Measurements from ENCODE around the gene COL9A3. TPM values are rescaled to one million over a fixed set of nuclear protein-coding genes. Genes with fewer than 3 reads are reported as not detected.

Gene COL9A3
- total RNA-seq, 2 experiments from 2014 or later: not detected

DNA sequence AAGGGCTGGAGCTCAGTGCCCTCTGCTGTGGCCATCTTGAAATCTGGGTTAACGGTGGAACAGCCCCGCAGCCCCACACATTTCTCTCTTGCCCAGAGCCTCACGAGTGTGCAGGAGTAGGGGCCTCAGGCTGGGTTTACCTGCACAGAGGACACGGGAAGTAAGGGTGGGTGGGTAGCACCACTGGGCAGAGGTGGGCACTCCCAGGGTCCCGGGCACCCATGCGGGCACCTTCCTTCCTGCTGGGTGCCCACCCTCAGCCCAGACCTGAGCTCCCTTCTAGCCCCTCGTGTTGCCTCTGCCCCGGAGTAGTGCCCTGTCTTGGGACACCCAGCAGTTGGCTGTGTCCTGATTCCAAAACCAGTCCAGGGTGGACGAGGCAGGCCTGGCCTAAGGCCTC is 11.2 kb downstream of the COL9A3 start:
- POLR2A ChIA-PET: no interaction called here
- CTCF ChIA-PET: no interaction called here

DNA sequence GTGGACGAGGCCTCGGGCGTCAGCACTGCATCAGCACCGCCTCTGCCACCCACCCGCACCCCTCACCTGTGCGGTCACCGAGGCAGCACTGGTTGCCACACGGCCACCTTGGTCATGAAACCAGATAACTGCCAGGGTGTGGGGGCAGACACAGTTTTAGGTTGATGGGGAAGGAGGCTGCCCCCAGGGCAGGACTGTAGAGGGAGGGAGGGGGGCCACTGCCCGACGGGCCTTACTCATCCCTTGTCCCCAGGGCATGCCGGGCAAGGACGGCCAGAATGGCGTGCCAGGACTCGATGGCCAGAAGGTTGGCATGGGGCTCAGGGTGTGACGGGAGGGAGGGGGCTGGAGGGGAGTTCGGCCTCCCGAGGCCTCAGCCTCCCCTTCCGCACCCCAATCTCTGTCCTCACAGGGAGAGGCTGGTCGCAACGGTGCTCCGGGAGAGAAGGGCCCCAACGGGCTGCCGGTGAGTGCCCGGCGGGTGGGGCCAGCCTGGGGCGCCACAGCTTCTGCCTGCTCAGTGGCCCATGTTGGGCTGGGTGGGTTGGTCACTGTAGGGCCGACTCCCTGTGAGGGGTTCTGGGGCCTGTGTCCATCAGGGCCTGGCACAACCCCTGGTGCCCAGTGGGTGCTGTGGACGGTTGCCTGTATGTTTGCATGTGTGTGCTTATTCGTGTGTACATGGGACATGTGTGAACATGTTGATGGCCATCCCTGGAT is 11.8 kb downstream of the COL9A3 start:
- POLR2A ChIA-PET: no interaction called here
- CTCF ChIA-PET: no interaction called here

DNA sequence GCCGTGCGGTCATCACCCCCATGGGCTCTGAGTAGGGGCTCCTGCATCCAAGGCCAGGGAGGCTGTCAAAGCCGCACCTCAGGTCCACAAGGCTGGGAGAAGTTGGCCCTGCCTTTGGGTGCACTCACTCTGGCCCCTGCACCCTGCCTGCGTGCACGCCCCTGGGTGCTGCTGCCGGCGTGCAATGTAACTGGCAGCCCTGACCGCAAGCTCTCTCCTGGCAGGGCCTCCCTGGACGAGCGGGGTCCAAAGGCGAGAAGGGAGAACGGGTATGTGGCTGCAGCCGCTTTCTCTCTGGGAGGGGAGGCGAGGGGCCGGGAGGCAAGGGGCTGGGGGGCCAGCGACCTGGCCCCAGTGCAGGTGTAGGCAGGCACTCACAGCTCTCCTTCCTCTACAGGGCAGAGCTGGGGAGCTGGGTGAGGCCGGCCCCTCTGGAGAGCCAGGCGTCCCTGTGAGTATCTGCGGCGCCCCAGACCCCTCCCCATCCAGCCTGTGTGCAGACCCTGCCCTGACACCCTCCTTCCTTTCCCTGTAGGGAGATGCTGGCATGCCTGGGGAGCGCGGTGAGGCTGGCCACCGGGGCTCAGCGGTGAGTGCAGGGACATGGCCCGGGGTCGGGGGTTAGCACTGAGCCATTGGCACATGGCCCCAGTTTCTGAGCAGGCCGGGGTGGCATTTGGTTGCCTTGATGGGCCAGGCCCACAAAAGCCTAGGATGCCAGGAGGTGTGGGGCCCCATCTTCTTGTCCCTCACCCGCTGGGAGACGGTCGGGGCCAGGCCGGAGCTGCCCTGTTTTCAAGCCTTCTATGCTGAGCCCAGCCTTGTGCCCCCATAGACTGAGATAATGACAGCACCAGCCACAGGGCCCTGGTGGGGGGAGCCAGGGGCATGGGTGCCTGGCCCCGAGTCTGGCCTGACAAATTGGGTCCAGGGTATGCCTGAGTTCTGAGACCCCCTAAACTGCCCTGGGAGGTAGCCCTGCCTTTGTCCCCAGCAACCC is 12.7 kb downstream of the COL9A3 start:
- ChIA-PET CTCF (no interaction called here), POLR2A (no interaction called here)

DNA sequence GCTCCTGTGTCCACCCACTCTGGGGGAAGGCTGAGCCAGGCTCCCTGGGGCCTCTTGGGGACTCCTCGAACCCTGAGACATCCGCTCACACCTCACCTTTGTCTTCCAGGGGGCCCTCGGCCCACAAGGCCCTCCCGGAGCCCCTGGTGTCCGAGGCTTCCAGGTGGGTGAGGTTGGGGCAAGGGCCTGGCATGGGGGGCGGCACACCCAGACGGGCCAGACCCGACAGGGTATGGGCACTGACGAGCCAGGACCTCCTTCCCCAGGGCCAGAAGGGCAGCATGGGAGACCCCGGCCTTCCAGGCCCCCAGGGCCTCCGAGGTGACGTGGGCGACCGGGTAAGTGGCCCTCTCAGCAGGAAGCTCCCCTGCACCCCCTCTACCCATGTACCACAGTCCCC is 13.4 kb downstream of the COL9A3 start:
- POLR2A ChIA-PET: no interaction called here
- CTCF ChIA-PET: no interaction called here

DNA sequence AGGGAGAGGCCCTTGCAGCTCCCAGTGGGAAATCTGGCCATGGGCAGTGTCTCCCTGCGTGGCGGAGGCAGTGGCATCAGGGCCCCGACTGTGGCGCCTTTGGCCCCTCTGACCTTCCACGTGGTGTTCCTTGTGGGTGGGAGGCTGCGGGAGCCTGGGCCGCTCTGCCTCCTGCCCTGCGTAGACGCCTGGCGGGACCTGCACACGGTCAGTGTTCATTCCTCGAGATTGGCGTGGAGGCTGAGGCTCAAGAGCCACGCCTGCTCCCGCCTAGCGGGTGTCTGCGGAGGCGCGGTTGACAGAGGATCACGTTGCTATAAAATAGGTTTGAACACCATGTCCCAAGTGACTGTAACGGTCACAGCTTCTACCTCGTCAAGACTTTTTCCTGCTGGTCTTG is 14.0 kb downstream of the COL9A3 start:
- ChIA-PET CTCF (interaction anchor here (1.3 kb wide), 1 partner anchor 23 kb away, joined by 3 read pairs; no protein-coding TSS in a partner anchor), POLR2A (no interaction called here)

DNA sequence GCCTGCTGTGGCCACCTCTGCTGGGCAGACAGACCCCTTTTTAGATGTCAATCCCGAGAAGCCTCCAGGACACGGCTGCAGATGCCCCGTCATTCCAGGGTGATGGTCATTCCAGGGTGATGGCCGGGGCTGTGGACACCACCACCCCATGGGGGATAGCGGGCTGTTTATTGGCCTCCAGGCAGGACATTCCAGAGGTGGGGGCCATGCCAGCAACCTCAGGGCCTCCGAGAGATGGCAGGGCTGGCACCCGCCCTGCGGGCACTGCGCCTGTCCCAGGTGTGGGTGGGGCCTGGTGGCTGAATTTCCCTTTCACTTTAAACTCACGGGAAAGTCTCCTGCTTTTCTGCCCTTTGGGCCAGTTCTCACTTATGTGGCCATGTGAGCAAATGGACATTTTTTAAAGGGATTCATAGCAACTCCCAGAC is 14.5 kb downstream of the COL9A3 start:
- POLR2A ChIA-PET: no interaction called here
- CTCF ChIA-PET: interaction anchor here (1.3 kb wide), 1 partner anchor 24 kb away, joined by 3 read pairs; no protein-coding TSS in a partner anchor

DNA sequence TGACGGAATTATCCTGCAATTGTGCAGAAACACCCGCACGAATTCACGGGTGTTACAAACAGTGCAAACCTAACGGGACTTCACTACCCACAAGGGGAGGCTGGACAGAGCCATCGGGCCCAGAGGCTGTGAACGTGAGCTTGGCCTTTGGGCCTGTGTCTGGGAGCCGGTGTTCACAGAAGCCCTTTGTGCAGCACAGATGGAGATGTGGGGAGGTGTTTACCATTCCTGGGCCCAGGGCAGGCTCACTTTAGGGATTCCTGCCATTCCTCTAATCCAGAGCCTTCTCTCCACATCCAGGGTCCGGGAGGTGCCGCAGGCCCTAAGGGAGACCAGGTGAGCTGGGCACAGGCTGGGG is 15.0 kb downstream of the COL9A3 start:
- CTCF ChIA-PET: interaction anchor here (1.3 kb wide), 1 partner anchor 24 kb away, joined by 3 read pairs; no protein-coding TSS in a partner anchor

DNA sequence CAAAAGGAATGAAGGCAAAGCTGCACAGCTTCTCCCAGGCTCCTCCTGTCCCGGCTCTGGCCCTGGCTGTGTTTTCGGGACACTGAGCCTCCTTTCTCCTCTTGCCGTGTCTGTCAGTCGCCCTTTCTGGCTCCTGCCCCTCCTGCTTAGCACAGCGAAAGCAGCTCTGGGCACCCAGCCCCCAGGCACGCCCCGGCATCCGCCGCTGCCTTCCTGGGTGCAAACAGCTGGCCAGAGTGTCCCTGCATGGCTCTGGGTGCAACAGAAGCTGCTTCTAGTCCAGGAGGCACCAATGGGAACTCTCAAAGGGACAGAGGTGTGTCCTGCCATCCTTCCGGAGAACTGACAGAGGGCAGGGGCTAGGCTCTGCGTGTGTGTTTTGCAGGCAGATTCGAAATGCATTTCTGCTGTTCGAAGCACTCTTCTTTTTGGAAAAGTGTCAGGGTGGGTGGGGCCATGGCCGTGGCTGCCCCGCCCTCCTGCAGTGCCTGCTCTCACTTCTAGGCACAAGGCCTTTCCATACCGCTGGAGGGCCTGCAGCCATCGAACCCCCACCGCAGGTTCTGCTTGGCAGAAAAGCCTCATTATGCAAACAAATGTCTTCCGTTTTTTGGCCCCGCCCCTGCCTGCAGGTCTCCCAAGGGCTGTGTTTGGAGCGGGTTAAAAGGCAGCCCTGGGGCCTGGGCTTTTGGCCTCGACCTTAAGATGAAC is 15.5 kb downstream of the COL9A3 start:
- CTCF ChIA-PET: interaction anchor here (1.3 kb wide), 1 partner anchor 25 kb away, joined by 3 read pairs; no protein-coding TSS in a partner anchor
- POLR2A ChIA-PET: no interaction called here

More for the DNA sequence above, 15.0 kb downstream of the COL9A3 start:
- POLR2A ChIA-PET: no interaction called here

DNA sequence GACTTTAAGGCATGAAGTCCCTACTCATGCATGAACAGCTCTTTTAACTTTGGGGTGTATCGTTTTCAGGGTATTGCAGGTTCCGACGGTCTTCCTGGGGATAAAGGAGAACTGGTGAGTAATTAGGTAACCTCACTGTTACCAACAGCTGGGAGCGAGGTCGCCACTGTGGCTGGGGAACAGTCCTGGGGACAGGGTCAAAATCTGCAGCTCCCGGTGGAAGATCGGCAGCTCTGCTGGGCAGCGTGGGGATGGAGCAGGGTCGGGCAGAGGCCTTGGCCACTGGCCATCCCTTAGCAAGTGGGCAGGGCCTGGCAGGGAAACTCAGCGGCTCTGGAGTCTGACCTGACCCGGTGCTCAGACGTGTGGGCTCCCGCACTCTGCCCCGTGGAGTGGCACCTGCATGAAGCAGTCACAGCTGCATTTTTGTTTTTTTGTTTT is 16.1 kb downstream of the COL9A3 start:
- ChIA-PET POLR2A (no interaction called here), CTCF (no interaction called here)

GRCh38 chr20:62834967-62835730 is 18.3 kb downstream of the COL9A3 start:
- POLR2A ChIA-PET: no interaction called here
- CTCF ChIA-PET: interaction anchor here (0.7 kb wide), 1 partner anchor 244 kb away, joined by 3 read pairs; no protein-coding TSS in a partner anchor

GRCh38 chr20:62835931-62836861 is 19.3 kb downstream of the COL9A3 start:
- POLR2A ChIA-PET: no interaction called here
- CTCF ChIA-PET: no interaction called here

- ChIA-PET POLR2A (no interaction called here), CTCF (no interaction called here)
Measured at GRCh38 chr20:62836967-62837490, 20.2 kb downstream of the COL9A3 start.

GRCh38 chr20:62837790-62838127 is 20.9 kb downstream of the COL9A3 start:
- POLR2A ChIA-PET: no interaction called here

GRCh38 chr20:62838128-62838891 is 21.5 kb downstream of the COL9A3 start:
- ChIA-PET CTCF (no interaction called here), POLR2A (no interaction called here)

More at GRCh38 chr20:62837790-62838127, 20.9 kb downstream of the COL9A3 start:
- CTCF ChIA-PET: no interaction called here

DNA sequence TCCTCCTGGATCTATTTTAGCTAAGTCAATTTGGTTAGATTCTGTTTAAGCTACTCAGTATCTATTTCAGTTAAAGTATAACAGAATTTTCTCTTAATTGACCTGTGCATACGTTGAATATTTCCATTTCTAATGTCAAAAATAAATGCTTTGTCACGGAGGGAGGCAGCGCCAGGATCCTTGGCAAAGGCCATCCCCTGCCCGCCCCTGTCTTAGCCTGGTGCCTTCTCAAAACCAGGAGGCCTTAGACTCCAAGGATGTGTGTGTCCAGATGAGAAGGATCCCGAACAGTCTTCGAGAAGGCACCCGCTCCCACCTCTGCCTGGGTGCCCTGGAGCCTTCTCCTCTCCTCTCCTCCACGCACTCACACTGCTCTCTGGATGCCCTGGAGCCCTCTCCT is 22.4 kb downstream of the COL9A3 start:
- CTCF ChIA-PET: no interaction called here
- POLR2A ChIA-PET: no interaction called here

- ChIA-PET CTCF (no interaction called here), POLR2A (no interaction called here)
Measured at GRCh38 chr20:62839816-62840215, 23.0 kb downstream of the COL9A3 start.

Measured in activated CD8-positive, alpha-beta memory T cell treated with anti-CD3 and anti-CD28 coated beads for 36 hours (primary cell).